HEK293 (cell line): Measurements from ENCODE around the gene TNFAIP8.

ENCODE experiments used
- CTCF ChIA-PET: fragments of 350-600 bp; formaldehyde crosslinking; extraction: SDS; loops from one replicate; lab custom pipeline; 2021; ENCODE audit warnings: antibody characterized with exemption; lab: Yijun Ruan, JAX
- POLR2A ChIA-PET: fragments of 300-600 bp; formaldehyde crosslinking; extraction: SDS; loops from one replicate; lab custom pipeline; 2020; ENCODE audit warnings: antibody characterized with exemption, inconsistent platforms; lab: Yijun Ruan, JAX
- H3K27ac ChIP-seq: fragments of 200-500 bp; sonication (Bioruptor generic); 2 replicates; pipeline ENCODE4 v1.5.1; 2014; ENCODE audit warnings: low read depth, low read length, control low read depth, inconsistent platforms; ENCODE audit errors: extremely low read depth
- H3K36me3 ChIP-seq, 2 experiments: fragments of 200-500 bp in 1 of 2; sonication (Bioruptor generic) in 1 of 2; 1 replicate in 1 of 2; 2 replicates in 1 of 2; pipeline ENCODE4 v1.5.1; 2014 to 2017; ENCODE audit warnings: inconsistent platforms in 2 of 2, low read length in 2 of 2; ENCODE audit not compliant: control insufficient read depth in 2 of 2, insufficient read depth in 1 of 2
- H3K4me1 ChIP-seq: fragments of 200-500 bp; sonication (Bioruptor generic); 2 replicates; pipeline ENCODE4 v1.5.1; 2014; ENCODE audit warnings: mild to moderate bottlenecking, low read length, inconsistent platforms; ENCODE audit not compliant: control insufficient read depth, insufficient read depth
- H3K4me3 ChIP-seq: 2 replicates; pipeline ENCODE4 v1.5.1; 2011; ENCODE audit warnings: low read depth, mild to moderate bottlenecking, control low read depth, low read length, moderate library complexity
- H3K9me3 ChIP-seq: fragments of 200-500 bp; sonication (Bioruptor generic); 2 replicates; pipeline ENCODE4 v1.5.1; 2014; ENCODE audit warnings: low read depth, low read length, inconsistent platforms; ENCODE audit not compliant: control insufficient read depth, insufficient read depth
- KLF16 ChIP-seq: fragments of 450-650 bp; formaldehyde crosslinking; IDR thresholded peaks from 2 replicates; pipeline ENCODE4 v1.5.1; 2017; ENCODE audit warnings: missing biosample characterization, missing genetic modification characterization
- MYNN ChIP-seq: fragments of 450-650 bp; formaldehyde crosslinking; IDR thresholded peaks from 2 replicates; pipeline ENCODE4 v1.5.1; 2016; ENCODE audit warnings: missing biosample characterization, missing genetic modification characterization, borderline replicate concordance
- OVOL3 ChIP-seq: fragments of 450-650 bp; formaldehyde crosslinking; IDR thresholded peaks from 2 replicates; pipeline ENCODE4 v1.5.1; 2016; ENCODE audit warnings: missing biosample characterization, missing genetic modification characterization
- SCRT2 ChIP-seq: fragments of 450-650 bp; formaldehyde crosslinking; IDR thresholded peaks from 2 replicates; pipeline ENCODE4 v1.5.1; 2016; ENCODE audit warnings: missing biosample characterization, missing genetic modification characterization
- ZNF10 ChIP-seq: fragments of 450-650 bp; formaldehyde crosslinking; IDR thresholded peaks from 2 replicates; pipeline ENCODE4 v1.5.1; 2017; ENCODE audit warnings: missing biosample characterization, missing genetic modification characterization
- ZNF140 ChIP-seq: fragments of 450-650 bp; formaldehyde crosslinking; IDR thresholded peaks from 2 replicates; pipeline ENCODE4 v1.5.1; 2016; ENCODE audit warnings: missing biosample characterization, missing genetic modification characterization
- ZNF202 ChIP-seq: fragments of 450-650 bp; formaldehyde crosslinking; IDR thresholded peaks from 2 replicates; pipeline ENCODE4 v1.5.1; 2016; ENCODE audit warnings: missing biosample characterization, missing genetic modification characterization, borderline replicate concordance
- ZNF211 ChIP-seq: fragments of 450-650 bp; formaldehyde crosslinking; IDR thresholded peaks from 2 replicates; pipeline ENCODE4 v1.5.1; 2016; ENCODE audit warnings: low read depth, missing biosample characterization, missing genetic modification characterization
- ZNF221 ChIP-seq: fragments of 450-650 bp; formaldehyde crosslinking; IDR thresholded peaks from 2 replicates; pipeline ENCODE4 v1.5.1; 2017; ENCODE audit warnings: missing biosample characterization, missing genetic modification characterization, borderline replicate concordance
- ZNF239 ChIP-seq: fragments of 450-650 bp; formaldehyde crosslinking; IDR thresholded peaks from 2 replicates; pipeline ENCODE4 v1.5.1; 2016; ENCODE audit warnings: missing biosample characterization, missing genetic modification characterization
- ZNF302 ChIP-seq: fragments of 450-650 bp; formaldehyde crosslinking; IDR thresholded peaks from 2 replicates; pipeline ENCODE4 v1.5.1; 2016; ENCODE audit warnings: missing biosample characterization, missing genetic modification characterization, low read depth
- ZNF311 ChIP-seq: fragments of 450-650 bp; formaldehyde crosslinking; IDR thresholded peaks from 2 replicates; pipeline ENCODE4 v1.5.1; 2017; ENCODE audit warnings: missing biosample characterization, missing genetic modification characterization, borderline replicate concordance
- ZNF521 ChIP-seq: fragments of 450-650 bp; formaldehyde crosslinking; IDR thresholded peaks from 2 replicates; pipeline ENCODE4 v1.5.1; 2017; ENCODE audit warnings: missing biosample characterization, mild to moderate bottlenecking, missing genetic modification characterization
- ZNF707 ChIP-seq: fragments of 450-650 bp; formaldehyde crosslinking; IDR thresholded peaks from 2 replicates; pipeline ENCODE4 v1.5.1; 2016; ENCODE audit warnings: missing biosample characterization, missing genetic modification characterization
- TF ChIP-seq, protein P1 (sequence below): fragments of 450-650 bp; formaldehyde crosslinking; IDR thresholded peaks from 2 replicates; pipeline ENCODE4 v1.5.1; 2016; ENCODE audit warnings: missing biosample characterization, missing genetic modification characterization
- TF ChIP-seq, protein P2 (sequence below): fragments of 450-650 bp; formaldehyde crosslinking; IDR thresholded peaks from 2 replicates; pipeline ENCODE4 v1.5.1; 2016; ENCODE audit warnings: missing biosample characterization, missing genetic modification characterization
- TF ChIP-seq, protein P3 (sequence below): fragments of 450-650 bp; formaldehyde crosslinking; IDR thresholded peaks from 2 replicates; pipeline ENCODE4 v1.5.1; 2016; ENCODE audit warnings: missing biosample characterization, missing genetic modification characterization
- TF ChIP-seq, protein P4 (sequence below): IDR thresholded peaks from 2 replicates; pipeline ENCODE4 v1.6.1; 2011; ENCODE audit warnings: mild to moderate bottlenecking, low read depth, low read length, borderline replicate concordance
- TF ChIP-seq, protein P5 (sequence below): fragments of 450-650 bp; formaldehyde crosslinking; IDR thresholded peaks from 2 replicates; pipeline ENCODE4 v1.5.0; 2017; ENCODE audit warnings: missing biosample characterization, missing genetic modification characterization, borderline replicate concordance
- TF ChIP-seq, protein P6 (sequence below): fragments of 450-650 bp; formaldehyde crosslinking; IDR thresholded peaks from 2 replicates; pipeline ENCODE4 v1.5.1; 2016; ENCODE audit warnings: missing biosample characterization, missing genetic modification characterization
- TF ChIP-seq, protein P7 (sequence below): fragments of 450-650 bp; formaldehyde crosslinking; IDR thresholded peaks from 2 replicates; pipeline ENCODE4 v1.5.1; 2016; ENCODE audit warnings: missing biosample characterization, missing genetic modification characterization
- TF ChIP-seq, protein P8 (sequence below): fragments of 450-650 bp; formaldehyde crosslinking; IDR thresholded peaks from 2 replicates; pipeline ENCODE4 v1.5.1; 2016; ENCODE audit warnings: missing biosample characterization, missing genetic modification characterization
- TF ChIP-seq, protein P9 (sequence below): fragments of 450-650 bp; formaldehyde crosslinking; IDR thresholded peaks from 2 replicates; pipeline ENCODE4 v1.5.1; 2017; ENCODE audit warnings: missing biosample characterization, mild to moderate bottlenecking, missing genetic modification characterization, moderate library complexity

The TNFAIP8 gene

DNA sequence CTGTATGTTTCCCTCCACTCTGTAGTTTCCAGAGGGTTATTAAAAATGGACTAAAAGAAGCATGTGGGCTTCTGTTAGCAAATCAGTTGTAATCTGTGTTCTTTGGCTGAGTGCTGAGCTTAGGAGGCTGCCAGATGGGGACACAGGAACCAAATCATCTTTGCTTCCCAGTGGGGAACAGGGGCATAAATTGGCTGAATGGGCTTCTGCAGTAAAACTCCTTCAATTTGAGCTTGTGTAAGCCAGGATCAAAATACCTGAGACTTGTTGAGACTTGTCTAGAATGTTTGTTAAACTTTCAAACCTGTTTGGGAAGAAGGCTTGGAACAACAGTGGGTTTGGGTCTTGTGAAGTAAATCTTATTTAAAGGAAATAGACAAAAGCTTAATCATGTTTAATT lies 32.2 kb upstream of the TNFAIP8 start:
- no peaks in the 10 kb centered on the region for H3K9me3 ChIP-seq
- peaks cover 16% of the 10 kb centered on the region for H3K4me1 ChIP-seq
- H3K4me3 ChIP-seq, result no peak overlapping the region
- ChIA-PET CTCF (interaction anchor here (0.6 to 1.5 kb wide), 4 partner anchors 8 to 143 kb away, joined by 3 to 6 read pairs (median 4); no protein-coding TSS in a partner anchor), POLR2A (interaction anchor here (0.8 to 1.9 kb wide), 7 partner anchors 8 to 335 kb away, joined by 3 to 12 read pairs (median 5); partner anchors contain the start of genes DMXL1 and DTWD2)
- H3K36me3 ChIP-seq, result no peaks in the 10 kb centered on the region
- peak overlapping the region; percentile 96 for H3K27ac ChIP-seq
- TF ChIP-seq, protein P1, sequence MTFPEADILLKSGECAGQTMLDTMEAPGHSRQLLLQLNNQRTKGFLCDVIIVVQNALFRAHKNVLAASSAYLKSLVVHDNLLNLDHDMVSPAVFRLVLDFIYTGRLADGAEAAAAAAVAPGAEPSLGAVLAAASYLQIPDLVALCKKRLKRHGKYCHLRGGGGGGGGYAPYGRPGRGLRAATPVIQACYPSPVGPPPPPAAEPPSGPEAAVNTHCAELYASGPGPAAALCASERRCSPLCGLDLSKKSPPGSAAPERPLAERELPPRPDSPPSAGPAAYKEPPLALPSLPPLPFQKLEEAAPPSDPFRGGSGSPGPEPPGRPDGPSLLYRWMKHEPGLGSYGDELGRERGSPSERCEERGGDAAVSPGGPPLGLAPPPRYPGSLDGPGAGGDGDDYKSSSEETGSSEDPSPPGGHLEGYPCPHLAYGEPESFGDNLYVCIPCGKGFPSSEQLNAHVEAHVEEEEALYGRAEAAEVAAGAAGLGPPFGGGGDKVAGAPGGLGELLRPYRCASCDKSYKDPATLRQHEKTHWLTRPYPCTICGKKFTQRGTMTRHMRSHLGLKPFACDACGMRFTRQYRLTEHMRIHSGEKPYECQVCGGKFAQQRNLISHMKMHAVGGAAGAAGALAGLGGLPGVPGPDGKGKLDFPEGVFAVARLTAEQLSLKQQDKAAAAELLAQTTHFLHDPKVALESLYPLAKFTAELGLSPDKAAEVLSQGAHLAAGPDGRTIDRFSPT (tag by site-specific recombination), result no peak
- TF ChIP-seq ZNF211 (tag by site-specific recombination) (no peak), SCRT2 (peak; percentile 79), ZNF521 (tag by site-specific recombination) (no peak), KLF16 (tag by site-specific recombination) (no peak), ZNF311 (tag by site-specific recombination) (no peak), ZNF202 (no peak), OVOL3 (tag by site-specific recombination) (peak; percentile 80), MYNN (tag by site-specific recombination) (no peak), ZNF707 (tag by site-specific recombination) (no peak), ZNF10 (tag by site-specific recombination) (peak; percentile 33; the same call in 1 of the 2 replicates), ZNF140 (tag by site-specific recombination) (no peak), ZNF221 (tag by site-specific recombination) (no peak), ZNF302 (tag by site-specific recombination) (no peak), ZNF239 (tag by site-specific recombination) (no peak)
- TF ChIP-seq, protein P2, sequence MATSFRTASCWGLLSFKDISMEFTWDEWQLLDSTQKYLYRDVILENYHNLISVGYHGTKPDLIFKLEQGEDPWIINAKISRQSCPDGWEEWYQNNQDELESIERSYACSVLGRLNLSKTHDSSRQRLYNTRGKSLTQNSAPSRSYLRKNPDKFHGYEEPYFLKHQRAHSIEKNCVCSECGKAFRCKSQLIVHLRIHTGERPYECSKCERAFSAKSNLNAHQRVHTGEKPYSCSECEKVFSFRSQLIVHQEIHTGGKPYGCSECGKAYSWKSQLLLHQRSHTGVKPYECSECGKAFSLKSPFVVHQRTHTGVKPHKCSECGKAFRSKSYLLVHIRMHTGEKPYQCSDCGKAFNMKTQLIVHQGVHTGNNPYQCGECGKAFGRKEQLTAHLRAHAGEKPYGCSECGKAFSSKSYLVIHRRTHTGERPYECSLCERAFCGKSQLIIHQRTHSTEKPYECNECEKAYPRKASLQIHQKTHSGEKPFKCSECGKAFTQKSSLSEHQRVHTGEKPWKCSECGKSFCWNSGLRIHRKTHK (tag by site-specific recombination), result no peak
- TF ChIP-seq, protein P3, sequence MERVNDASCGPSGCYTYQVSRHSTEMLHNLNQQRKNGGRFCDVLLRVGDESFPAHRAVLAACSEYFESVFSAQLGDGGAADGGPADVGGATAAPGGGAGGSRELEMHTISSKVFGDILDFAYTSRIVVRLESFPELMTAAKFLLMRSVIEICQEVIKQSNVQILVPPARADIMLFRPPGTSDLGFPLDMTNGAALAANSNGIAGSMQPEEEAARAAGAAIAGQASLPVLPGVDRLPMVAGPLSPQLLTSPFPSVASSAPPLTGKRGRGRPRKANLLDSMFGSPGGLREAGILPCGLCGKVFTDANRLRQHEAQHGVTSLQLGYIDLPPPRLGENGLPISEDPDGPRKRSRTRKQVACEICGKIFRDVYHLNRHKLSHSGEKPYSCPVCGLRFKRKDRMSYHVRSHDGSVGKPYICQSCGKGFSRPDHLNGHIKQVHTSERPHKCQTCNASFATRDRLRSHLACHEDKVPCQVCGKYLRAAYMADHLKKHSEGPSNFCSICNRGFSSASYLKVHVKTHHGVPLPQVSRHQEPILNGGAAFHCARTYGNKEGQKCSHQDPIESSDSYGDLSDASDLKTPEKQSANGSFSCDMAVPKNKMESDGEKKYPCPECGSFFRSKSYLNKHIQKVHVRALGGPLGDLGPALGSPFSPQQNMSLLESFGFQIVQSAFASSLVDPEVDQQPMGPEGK (tag by site-specific recombination), result peak; percentile 71
- TF ChIP-seq, protein P4, sequence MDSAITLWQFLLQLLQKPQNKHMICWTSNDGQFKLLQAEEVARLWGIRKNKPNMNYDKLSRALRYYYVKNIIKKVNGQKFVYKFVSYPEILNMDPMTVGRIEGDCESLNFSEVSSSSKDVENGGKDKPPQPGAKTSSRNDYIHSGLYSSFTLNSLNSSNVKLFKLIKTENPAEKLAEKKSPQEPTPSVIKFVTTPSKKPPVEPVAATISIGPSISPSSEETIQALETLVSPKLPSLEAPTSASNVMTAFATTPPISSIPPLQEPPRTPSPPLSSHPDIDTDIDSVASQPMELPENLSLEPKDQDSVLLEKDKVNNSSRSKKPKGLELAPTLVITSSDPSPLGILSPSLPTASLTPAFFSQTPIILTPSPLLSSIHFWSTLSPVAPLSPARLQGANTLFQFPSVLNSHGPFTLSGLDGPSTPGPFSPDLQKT, result no peak
- TF ChIP-seq, protein P5, sequence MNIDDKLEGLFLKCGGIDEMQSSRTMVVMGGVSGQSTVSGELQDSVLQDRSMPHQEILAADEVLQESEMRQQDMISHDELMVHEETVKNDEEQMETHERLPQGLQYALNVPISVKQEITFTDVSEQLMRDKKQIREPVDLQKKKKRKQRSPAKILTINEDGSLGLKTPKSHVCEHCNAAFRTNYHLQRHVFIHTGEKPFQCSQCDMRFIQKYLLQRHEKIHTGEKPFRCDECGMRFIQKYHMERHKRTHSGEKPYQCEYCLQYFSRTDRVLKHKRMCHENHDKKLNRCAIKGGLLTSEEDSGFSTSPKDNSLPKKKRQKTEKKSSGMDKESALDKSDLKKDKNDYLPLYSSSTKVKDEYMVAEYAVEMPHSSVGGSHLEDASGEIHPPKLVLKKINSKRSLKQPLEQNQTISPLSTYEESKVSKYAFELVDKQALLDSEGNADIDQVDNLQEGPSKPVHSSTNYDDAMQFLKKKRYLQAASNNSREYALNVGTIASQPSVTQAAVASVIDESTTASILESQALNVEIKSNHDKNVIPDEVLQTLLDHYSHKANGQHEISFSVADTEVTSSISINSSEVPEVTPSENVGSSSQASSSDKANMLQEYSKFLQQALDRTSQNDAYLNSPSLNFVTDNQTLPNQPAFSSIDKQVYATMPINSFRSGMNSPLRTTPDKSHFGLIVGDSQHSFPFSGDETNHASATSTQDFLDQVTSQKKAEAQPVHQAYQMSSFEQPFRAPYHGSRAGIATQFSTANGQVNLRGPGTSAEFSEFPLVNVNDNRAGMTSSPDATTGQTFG (tag by site-specific recombination), result no peak
- TF ChIP-seq, protein P6, sequence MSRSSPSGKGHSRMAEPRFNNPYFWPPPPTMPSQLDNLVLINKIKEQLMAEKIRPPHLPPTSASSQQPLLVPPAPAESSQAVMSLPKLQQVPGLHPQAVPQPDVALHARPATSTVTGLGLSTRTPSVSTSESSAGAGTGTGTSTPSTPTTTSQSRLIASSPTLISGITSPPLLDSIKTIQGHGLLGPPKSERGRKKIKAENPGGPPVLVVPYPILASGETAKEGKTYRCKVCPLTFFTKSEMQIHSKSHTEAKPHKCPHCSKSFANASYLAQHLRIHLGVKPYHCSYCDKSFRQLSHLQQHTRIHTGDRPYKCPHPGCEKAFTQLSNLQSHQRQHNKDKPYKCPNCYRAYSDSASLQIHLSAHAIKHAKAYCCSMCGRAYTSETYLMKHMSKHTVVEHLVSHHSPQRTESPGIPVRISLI (tag by site-specific recombination), result no peak
- TF ChIP-seq, protein P7, sequence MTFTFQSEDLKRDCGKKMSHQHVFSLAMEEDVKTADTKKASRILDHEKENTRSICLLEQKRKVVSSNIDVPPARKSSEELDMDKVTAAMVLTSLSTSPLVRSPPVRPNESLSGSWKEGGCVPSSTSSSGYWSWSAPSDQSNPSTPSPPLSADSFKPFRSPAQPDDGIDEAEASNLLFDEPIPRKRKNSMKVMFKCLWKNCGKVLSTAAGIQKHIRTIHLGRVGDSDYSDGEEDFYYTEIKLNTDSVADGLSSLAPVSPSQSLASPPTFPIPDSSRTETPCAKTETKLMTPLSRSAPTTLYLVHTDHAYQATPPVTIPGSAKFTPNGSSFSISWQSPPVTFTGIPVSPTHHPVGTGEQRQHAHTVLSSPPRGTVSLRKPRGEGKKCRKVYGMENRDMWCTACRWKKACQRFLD, result no peak
- TF ChIP-seq, protein P8, sequence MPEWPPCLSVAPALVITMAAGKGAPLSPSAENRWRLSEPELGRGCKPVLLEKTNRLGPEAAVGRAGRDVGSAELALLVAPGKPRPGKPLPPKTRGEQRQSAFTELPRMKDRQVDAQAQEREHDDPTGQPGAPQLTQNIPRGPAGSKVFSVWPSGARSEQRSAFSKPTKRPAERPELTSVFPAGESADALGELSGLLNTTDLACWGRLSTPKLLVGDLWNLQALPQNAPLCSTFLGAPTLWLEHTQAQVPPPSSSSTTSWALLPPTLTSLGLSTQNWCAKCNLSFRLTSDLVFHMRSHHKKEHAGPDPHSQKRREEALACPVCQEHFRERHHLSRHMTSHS, result no peak
- TF ChIP-seq, protein P9, sequence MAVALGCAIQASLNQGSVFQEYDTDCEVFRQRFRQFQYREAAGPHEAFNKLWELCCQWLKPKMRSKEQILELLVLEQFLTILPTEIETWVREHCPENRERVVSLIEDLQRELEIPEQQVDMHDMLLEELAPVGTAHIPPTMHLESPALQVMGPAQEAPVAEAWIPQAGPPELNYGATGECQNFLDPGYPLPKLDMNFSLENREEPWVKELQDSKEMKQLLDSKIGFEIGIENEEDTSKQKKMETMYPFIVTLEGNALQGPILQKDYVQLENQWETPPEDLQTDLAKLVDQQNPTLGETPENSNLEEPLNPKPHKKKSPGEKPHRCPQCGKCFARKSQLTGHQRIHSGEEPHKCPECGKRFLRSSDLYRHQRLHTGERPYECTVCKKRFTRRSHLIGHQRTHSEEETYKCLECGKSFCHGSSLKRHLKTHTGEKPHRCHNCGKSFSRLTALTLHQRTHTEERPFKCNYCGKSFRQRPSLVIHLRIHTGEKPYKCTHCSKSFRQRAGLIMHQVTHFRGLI, result no peak
